DMS153 treated with DMSO at 0.1 percent for 48 hours (cell line): ENCODE measurements around the gene SLC25A53.

Experiments used
- DNase-seq: peaks from one replicate; lab custom pipeline; 2025; ENCODE audit not compliant: unreplicated experiment; lab: John Stamatoyannopoulos, UW

SLC25A53 gene

GRCh38 chrX:104156630-104157529 is at the start of gene SLC25A53:
Gene SLC25A53 (minus strand): TSS chrX:104157009. CDS start chrX:104105257, 51,752 bp downstream.
- peak; percentile 43 for DNase-seq

- DNase-seq = no peak
Measured at GRCh38 chrX:104205548-104205947, 48.7 kb upstream of the SLC25A53 start.

- DNase-seq = peak; percentile 2
Measured at GRCh38 chrX:104195489-104196084, 38.8 kb upstream of the SLC25A53 start.

GRCh38 chrX:104195013-104195412 is 38.2 kb upstream of the SLC25A53 start:
- no peak for DNase-seq

- DNase-seq = no peak
Measured at GRCh38 chrX:104193485-104193884, 36.7 kb upstream of the SLC25A53 start.

GRCh38 chrX:104189837-104190236 is 33.0 kb upstream of the SLC25A53 start:
- no peak for DNase-seq

GRCh38 chrX:104187931-104188330 is 31.1 kb upstream of the SLC25A53 start:
- DNase-seq = no peak

GRCh38 chrX:104183685-104184084 is 26.9 kb upstream of the SLC25A53 start:
- no peak for DNase-seq

GRCh38 chrX:104173841-104174240 is 17.0 kb upstream of the SLC25A53 start:
- DNase-seq = no peak

GRCh38 chrX:104172788-104173187 is 16.0 kb upstream of the SLC25A53 start:
- no peak for DNase-seq

GRCh38 chrX:104172121-104172520 is 15.3 kb upstream of the SLC25A53 start:
- DNase-seq = no peak

GRCh38 chrX:104168127-104168526 is 11.3 kb upstream of the SLC25A53 start:
- no peak for DNase-seq

GRCh38 chrX:104166735-104167436 is 10.1 kb upstream of the SLC25A53 start:
- no peak for DNase-seq

- peak; percentile 60 for DNase-seq
Measured at GRCh38 chrX:104165894-104166734, 9.3 kb upstream of the SLC25A53 start, which contains the start of gene FAM199X. Gene FAM199X (plus strand): TSS chrX:104166453. CDS start chrX:104166786, 333 bp downstream.

GRCh38 chrX:104151037-104151436 is 5.8 kb downstream of the SLC25A53 start:
- no peak for DNase-seq

- DNase-seq = no peak
Measured at GRCh38 chrX:104141087-104141760, 15.6 kb downstream of the SLC25A53 start.

- no peak for DNase-seq
Measured at GRCh38 chrX:104137496-104137895, 19.3 kb downstream of the SLC25A53 start.

GRCh38 chrX:104136241-104137019 is 20.4 kb downstream of the SLC25A53 start:
- DNase-seq = peak; percentile 27

- DNase-seq = no peak
Measured at GRCh38 chrX:104135677-104136076, 21.1 kb downstream of the SLC25A53 start.
